Transverse colon (tissue), 4 donors: ENCODE measurements around the gene STARD9. TPM values are rescaled to one million over a fixed set of nuclear protein-coding genes. Genes with fewer than 3 reads are reported as not detected.

Experiments used
- DNase-seq: peaks from one replicate; pipeline ENCODE4 v3.0.0-alpha.2; 2019
- H3K27ac ChIP-seq, 4 donors: fragments of 200-600 bp; sonication (generic); 2 replicates each; pipeline ENCODE4 v1.5.1; 2016 to 2018; ENCODE audit warnings: inconsistent platforms in 4 of 4
- H3K27me3 ChIP-seq: fragments of 200-600 bp; sonication (generic); 2 replicates; pipeline ENCODE4 v1.5.1; 2017; ENCODE audit warnings: inconsistent platforms
- H3K36me3 ChIP-seq, 4 donors: fragments of 200-600 bp; sonication (generic); 2 replicates each; pipeline ENCODE4 v1.5.1; 2017 to 2019; ENCODE audit warnings: inconsistent platforms in 4 of 4
- H3K4me1 ChIP-seq, 4 donors: fragments of 200-600 bp; sonication (generic); 2 replicates each; pipeline ENCODE4 v1.5.1; 2017 to 2020; ENCODE audit warnings: inconsistent platforms in 4 of 4
- H3K4me3 ChIP-seq, 4 donors: fragments of 200-600 bp; sonication (generic); 1 replicate in 1 of 4; 2 replicates in 3 of 4; pipeline versions ENCODE4 v1.5.1 to v1.6.1; 2017 to 2019; ENCODE audit warnings: inconsistent platforms in 4 of 4
- H3K9me3 ChIP-seq, 2 donors: fragments of 200-600 bp; sonication (generic); 2 replicates each; pipeline ENCODE4 v1.5.1; 2017 to 2019; ENCODE audit warnings: inconsistent platforms in 2 of 2
- EP300 ChIP-seq: sonication (generic); formaldehyde crosslinking; IDR thresholded peaks from one replicate; pipeline ENCODE4 v1.6.1; 2017; ENCODE audit warnings: antibody characterized with exemption, low read depth
- POLR2A ChIP-seq: fragments of 450-650 bp; IDR thresholded peaks from one replicate; pipeline ENCODE4 v1.6.1; 2016; ENCODE audit warnings: antibody characterized with exemption, mild to moderate bottlenecking, moderate library complexity
- POLR2AphosphoS5 ChIP-seq, 3 donors: sonication (generic); formaldehyde crosslinking; IDR thresholded peaks; one replicate each; pipeline ENCODE4 v1.6.1; 2016; ENCODE audit warnings: antibody characterized with exemption in 3 of 3
- WGBS, 2 donors: methylation state at CpG; one replicate each; pipeline ENCODE4 v1.1.5; 2018; ENCODE audit warnings: low coverage in 1 of 2; 5-methylcytosine and 5-hydroxymethylcytosine counted together
- in situ Hi-C, 4 donors: fragments of 200-750 bp; cut with MboI; loops; one replicate each; pipeline versions ENCODE4 v1.15.0 to v1.15.1; 2017; ENCODE audit warnings: low sequenced_read_pairs in 3 of 4, low pct_ligation_motif_present in 1 of 4, low pct_unique_long_range_greater_than_20kb in 1 of 4
- intact Hi-C: fragments of 100-400 bp; cut with DNase I; formaldehyde crosslinking; loops from one replicate; pipeline ENCODE4 v1.15.1; 2023; ENCODE audit warnings: low total_unique reads
- total RNA-seq, 4 donors: library from RNA; depleted of rRNA; stranded (reverse); fragments of >200 nt; gene quantifications; one replicate each; pipeline ENCODE4 v1.1.0, GENCODE V29; 2016
- TF ChIP-seq, protein P1 (sequence below), 5 experiments: fragments of 200-600 bp in 3 of 5; fragments of 450-650 bp in 2 of 5; sonication (generic) in 3 of 5; IDR thresholded peaks; 1 replicate in 2 of 5; 2 replicates in 3 of 5; pipeline ENCODE4 v1.5.1; 2016 to 2017; ENCODE audit warnings: antibody characterized with exemption in 5 of 5, inconsistent platforms in 3 of 5, mild to moderate bottlenecking in 2 of 5, moderate library complexity in 1 of 5

STARD9 gene
- total RNA-seq, 4 donors from 2014 or later = 11.1 to 52.5 (median 22.4) TPM

DNA sequence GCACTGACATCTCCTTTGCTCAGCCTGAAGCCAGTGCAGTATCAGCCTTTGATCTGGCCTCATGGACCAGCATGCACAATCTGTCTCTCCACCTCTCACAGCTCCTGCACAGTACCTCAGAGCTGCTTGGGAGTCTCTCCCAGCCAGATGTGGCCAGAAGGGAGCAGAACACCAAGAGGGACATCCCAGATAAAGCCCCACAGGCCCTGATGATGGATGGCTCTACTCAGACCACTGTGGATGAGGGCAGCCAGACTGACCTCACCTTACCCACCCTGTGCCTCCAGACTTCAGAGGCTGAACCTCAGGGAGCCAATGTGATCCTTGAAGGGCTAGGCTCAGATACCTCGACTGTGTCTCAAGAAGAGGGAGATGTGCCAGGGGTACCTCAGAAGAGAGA, 117.1 kb downstream of the STARD9 start:
- 75% methylated on average over 1 of the region's 1 CpG; no CpG with 5 or more reads in 1 of the 2 donors for WGBS, 2 donors
- in situ Hi-C loops = no loop called here
- Histone ChIP-seq H3K36me3 (peaks cover 0 to 3% (median 0%) of the 10 kb centered on the region in 4 donors), H3K4me3 (no peak overlapping the region), H3K27ac (no peak overlapping the region), H3K9me3 (no peaks in the 10 kb centered on the region), H3K4me1 (no peaks in the 10 kb centered on the region), H3K27me3 (no peaks in the 10 kb centered on the region)
- intact Hi-C loops = no loop called here
- TF ChIP-seq, protein P1, sequence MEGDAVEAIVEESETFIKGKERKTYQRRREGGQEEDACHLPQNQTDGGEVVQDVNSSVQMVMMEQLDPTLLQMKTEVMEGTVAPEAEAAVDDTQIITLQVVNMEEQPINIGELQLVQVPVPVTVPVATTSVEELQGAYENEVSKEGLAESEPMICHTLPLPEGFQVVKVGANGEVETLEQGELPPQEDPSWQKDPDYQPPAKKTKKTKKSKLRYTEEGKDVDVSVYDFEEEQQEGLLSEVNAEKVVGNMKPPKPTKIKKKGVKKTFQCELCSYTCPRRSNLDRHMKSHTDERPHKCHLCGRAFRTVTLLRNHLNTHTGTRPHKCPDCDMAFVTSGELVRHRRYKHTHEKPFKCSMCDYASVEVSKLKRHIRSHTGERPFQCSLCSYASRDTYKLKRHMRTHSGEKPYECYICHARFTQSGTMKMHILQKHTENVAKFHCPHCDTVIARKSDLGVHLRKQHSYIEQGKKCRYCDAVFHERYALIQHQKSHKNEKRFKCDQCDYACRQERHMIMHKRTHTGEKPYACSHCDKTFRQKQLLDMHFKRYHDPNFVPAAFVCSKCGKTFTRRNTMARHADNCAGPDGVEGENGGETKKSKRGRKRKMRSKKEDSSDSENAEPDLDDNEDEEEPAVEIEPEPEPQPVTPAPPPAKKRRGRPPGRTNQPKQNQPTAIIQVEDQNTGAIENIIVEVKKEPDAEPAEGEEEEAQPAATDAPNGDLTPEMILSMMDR (IDR thresholded peaks at IDR 0.05) = no peak
- TF ChIP-seq POLR2AphosphoS5 (IDR thresholded peaks at IDR 0.05) = no peak
- TF ChIP-seq POLR2A = no peak
- TF ChIP-seq EP300 = no peak
- DNase-seq = no peak

DNA sequence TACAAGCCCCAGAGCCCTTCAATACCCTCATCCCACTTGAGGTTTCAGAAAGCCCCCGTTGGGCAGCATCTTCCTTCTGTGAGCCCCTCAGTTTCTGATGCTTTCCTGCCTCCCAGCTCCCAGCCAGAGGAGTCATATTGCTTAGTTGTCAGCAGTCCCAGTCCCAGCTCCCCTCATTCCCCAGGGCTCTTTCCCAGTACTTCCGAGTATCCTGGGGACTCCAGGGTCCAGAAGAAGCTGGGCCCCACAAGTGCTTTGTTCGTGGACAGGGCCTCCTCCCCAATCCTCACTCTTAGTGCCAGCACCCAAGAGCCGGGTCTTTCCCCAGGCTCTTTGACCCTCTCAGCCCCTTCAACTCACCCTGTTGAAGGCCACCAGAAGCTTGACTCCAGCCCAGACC, 117.6 kb downstream of the STARD9 start:
- in situ Hi-C loops (no loop called here), intact Hi-C loops (no loop called here)
- no peaks in the 10 kb centered on the region for H3K36me3 ChIP-seq
- WGBS, 2 donors = 86% methylated on average over 4 of the region's 4 CpGs; no CpG with 5 or more reads in 1 of the 2 donors
- no peaks in the 10 kb centered on the region for H3K9me3 ChIP-seq
- H3K4me1 ChIP-seq = no peaks in the 10 kb centered on the region
- DNase-seq = no peak
- no peak overlapping the region for H3K4me3 ChIP-seq
- no peak overlapping the region for H3K27ac ChIP-seq
- no peaks in the 10 kb centered on the region for H3K27me3 ChIP-seq
- TF ChIP-seq, protein P1 (IDR thresholded peaks at IDR 0.05) = no peak
- no peak for TF ChIP-seq POLR2AphosphoS5 (IDR thresholded peaks at IDR 0.05)
- no peak for TF ChIP-seq EP300
- no peak for TF ChIP-seq POLR2A

DNA sequence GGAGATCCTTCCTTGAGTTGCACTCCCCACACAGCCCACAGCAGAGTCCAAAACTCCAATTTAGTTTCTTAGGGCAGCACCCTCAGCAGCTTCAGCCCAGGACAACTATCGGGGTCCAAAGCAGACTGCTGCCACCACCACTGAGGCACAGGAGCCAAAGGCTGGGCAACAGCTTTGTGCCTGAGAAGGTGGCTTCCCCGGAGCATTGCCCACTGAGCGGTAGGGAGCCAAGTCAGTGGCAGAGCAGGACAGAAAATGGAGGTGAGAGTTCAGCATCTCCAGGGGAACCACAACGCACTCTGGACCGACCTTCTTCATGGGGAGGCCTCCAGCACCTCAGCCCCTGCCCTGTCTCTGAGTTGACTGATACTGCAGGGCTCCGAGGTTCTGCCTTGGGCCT, 118.1 kb downstream of the STARD9 start:
- Histone ChIP-seq H3K36me3 (no peaks in the 10 kb centered on the region), H3K4me3 (no peak overlapping the region), H3K27me3 (no peaks in the 10 kb centered on the region), H3K4me1 (no peaks in the 10 kb centered on the region), H3K27ac (no peak overlapping the region), H3K9me3 (no peaks in the 10 kb centered on the region)
- 94% methylated on average over 5 of the region's 6 CpGs; no CpG with 5 or more reads in 1 of the 2 donors for WGBS, 2 donors
- no peak for TF ChIP-seq POLR2A
- no peak for TF ChIP-seq POLR2AphosphoS5 (IDR thresholded peaks at IDR 0.05)
- TF ChIP-seq, protein P1 (IDR thresholded peaks at IDR 0.05) = no peak
- TF ChIP-seq EP300 = no peak
- in situ Hi-C loops = no loop called here
- intact Hi-C loops = no loop called here
- no peak for DNase-seq

DNA sequence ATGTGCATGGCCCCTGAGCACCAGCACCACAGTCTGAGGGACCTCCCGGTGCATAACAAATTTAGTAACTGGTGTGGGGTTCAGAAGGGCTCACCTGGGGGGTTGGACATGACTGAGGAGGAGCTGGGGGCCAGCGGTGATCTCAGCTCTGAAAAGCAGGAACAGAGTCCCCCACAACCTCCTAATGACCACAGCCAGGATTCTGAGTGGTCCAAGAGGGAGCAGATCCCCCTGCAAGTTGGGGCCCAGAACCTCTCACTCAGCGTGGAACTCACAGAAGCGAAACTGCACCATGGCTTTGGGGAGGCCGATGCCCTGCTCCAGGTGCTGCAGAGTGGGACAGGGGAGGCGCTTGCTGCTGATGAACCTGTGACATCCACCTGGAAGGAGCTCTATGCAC, 118.5 kb downstream of the STARD9 start:
- TF ChIP-seq EP300 = no peak

DNA sequence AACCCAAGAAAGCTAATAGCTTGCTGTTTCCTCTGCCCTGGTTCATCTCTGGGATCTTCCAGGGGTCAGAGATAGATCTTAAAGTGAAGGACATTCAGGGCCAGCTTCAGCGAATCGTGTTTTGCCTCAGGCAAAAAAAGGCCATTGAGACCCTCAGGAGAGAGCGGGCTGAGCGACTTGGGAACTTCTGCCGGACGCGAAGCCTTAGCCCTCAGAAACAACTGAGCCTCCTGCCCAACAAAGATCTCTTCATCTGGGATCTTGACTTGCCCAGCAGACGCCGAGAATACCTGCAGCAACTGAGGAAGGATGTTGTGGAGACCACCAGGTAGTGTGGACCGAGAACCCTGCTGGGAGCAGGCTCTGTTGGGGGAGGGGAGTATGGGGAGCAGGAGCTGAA, 119.0 kb downstream of the STARD9 start:
- Histone ChIP-seq H3K9me3 (no peaks in the 10 kb centered on the region), H3K4me1 (no peaks in the 10 kb centered on the region), H3K36me3 (no peaks in the 10 kb centered on the region), H3K27me3 (no peaks in the 10 kb centered on the region), H3K27ac (no peak overlapping the region), H3K4me3 (no peak overlapping the region)
- DNase-seq = no peak
- 90 to 94% methylated on average over 9 to 10 of the region's 10 CpGs for WGBS, 2 donors
- in situ Hi-C loops (no loop called here), intact Hi-C loops (no loop called here)
- TF ChIP-seq POLR2AphosphoS5 (IDR thresholded peaks at IDR 0.05) (no peak), EP300 (no peak), POLR2A (no peak)
- TF ChIP-seq, protein P1 (IDR thresholded peaks at IDR 0.05) = no peak

More for the DNA sequence above, 118.5 kb downstream of the STARD9 start:
- H3K36me3 ChIP-seq = no peaks in the 10 kb centered on the region
- no peaks in the 10 kb centered on the region for H3K9me3 ChIP-seq
- no peak for DNase-seq
- H3K27me3 ChIP-seq = no peaks in the 10 kb centered on the region
- no peak overlapping the region for H3K4me3 ChIP-seq
- intact Hi-C loops = no loop called here
- no peak overlapping the region for H3K27ac ChIP-seq
- no peaks in the 10 kb centered on the region for H3K4me1 ChIP-seq
- 97% methylated on average over 5 of the region's 6 CpGs; no CpG with 5 or more reads in 1 of the 2 donors for WGBS, 2 donors
- in situ Hi-C loops = no loop called here
